Activated CD4-positive, alpha-beta T cell treated with anti-CD3 and anti-CD28 coated beads, Interleukin-2, amount 10 ng/mL, durations not matched to agents 7 days and 5 days (primary cell): ENCODE data around the gene SPACA5. TPM values are rescaled to one million over a fixed set of nuclear protein-coding genes. Genes with fewer than 3 reads are reported as not detected.
"Not testable (repeated sequence)": the region's sequence is repeated elsewhere in the genome, so short reads cannot be mapped to it uniquely, and the experiment has no call there.

ENCODE experiments used
- CTCF ChIA-PET: fragments of 350-600 bp; sonication (Branson Sonifier 250); formaldehyde crosslinking; loops from one replicate; lab custom pipeline; 2021; ENCODE audit warnings: antibody characterized with exemption; lab: Charles Lee
- POLR2A ChIA-PET: fragments of 350-600 bp; sonication (Branson Sonifier 250); formaldehyde crosslinking; loops from one replicate; lab custom pipeline; 2021; ENCODE audit warnings: antibody characterized with exemption; lab: Charles Lee
- DNase-seq: peaks from one replicate; pipeline ENCODE4 v3.0.0-alpha.2; 2020
- H3K27ac Mint-ChIP-seq: one replicate; pipeline ENCODE4 v1.8.0; 2021; ENCODE audit warnings: mild to moderate bottlenecking, moderate library complexity, mixed read lengths
- H3K27me3 Mint-ChIP-seq: one replicate; pipeline ENCODE4 v1.8.0; 2021; ENCODE audit warnings: mixed read lengths
- H3K36me3 Mint-ChIP-seq: one replicate; pipeline ENCODE4 v1.8.0; 2021; ENCODE audit warnings: low read depth, mixed read lengths
- H3K4me1 Mint-ChIP-seq: one replicate; pipeline ENCODE4 v1.8.0; 2021; ENCODE audit warnings: mixed read lengths
- H3K4me3 Mint-ChIP-seq: one replicate; pipeline ENCODE4 v1.8.0; 2021; ENCODE audit warnings: mild to moderate bottlenecking, moderate library complexity, mixed read lengths
- H3K9me3 Mint-ChIP-seq: one replicate; pipeline ENCODE4 v1.8.0; 2021; ENCODE audit warnings: mixed read lengths
- total RNA-seq, 2 experiments: library from RNA; stranded (reverse); gene quantifications; one replicate each; pipeline ENCODE4 v1.2.3, GENCODE V29; 2021

The SPACA5 gene
- total RNA-seq = under 1 TPM; 0.32 to 0.40 TPM

GRCh38 chrX:48006688-48007087, at the start of gene SPACA5:
Gene SPACA5, plus strand, starts transcription at chrX:48006988. Its CDS starts 815 bp downstream, at chrX:48007803.
- CTCF ChIA-PET, H3K27me3 Mint-ChIP-seq, H3K9me3 Mint-ChIP-seq: not testable (repeated sequence)

DNA sequence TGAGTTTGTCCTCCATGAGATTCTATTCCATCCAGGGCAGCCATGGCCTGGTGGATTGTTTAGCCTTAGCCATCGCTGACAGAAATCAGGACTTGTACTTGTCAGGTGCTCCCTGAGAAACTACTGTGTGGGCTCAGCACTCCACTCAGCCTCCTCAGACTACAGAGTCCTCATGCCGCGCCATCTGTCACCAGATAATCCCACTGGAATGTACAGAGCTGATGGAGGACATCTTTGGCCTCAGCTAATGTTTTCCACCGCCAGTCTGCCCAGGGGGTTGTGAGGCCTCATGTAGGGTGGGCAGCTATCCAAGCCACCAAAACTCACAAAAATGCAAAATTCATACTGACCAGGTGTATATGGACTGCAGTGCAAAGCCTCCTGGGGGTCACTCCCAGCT, 48.6 kb upstream of the SPACA5 start:
- POLR2A ChIA-PET, H3K27ac Mint-ChIP-seq, H3K4me3 Mint-ChIP-seq, CTCF ChIA-PET, DNase-seq, H3K9me3 Mint-ChIP-seq, H3K4me1 Mint-ChIP-seq, H3K27me3 Mint-ChIP-seq, H3K36me3 Mint-ChIP-seq: not testable (repeated sequence)

More at GRCh38 chrX:48006688-48007087, at the start of gene SPACA5:
- H3K4me3 Mint-ChIP-seq, POLR2A ChIA-PET, DNase-seq, H3K27ac Mint-ChIP-seq: not testable (repeated sequence)
- Mint-ChIP-seq H3K4me1 (peaks cover 14% of the 10 kb centered on the region), H3K36me3 (peaks cover 14% of the 10 kb centered on the region)

- no peaks in the 10 kb centered on the region for H3K27me3 Mint-ChIP-seq
- no peak overlapping the region for H3K4me3 Mint-ChIP-seq
- DNase-seq = peak; percentile 19
- no peaks in the 10 kb centered on the region for H3K9me3 Mint-ChIP-seq
- no peak overlapping the region for H3K27ac Mint-ChIP-seq
- no peaks in the 10 kb centered on the region for H3K4me1 Mint-ChIP-seq
- ChIA-PET POLR2A (no interaction called here), CTCF (no interaction called here)
- H3K36me3 Mint-ChIP-seq = no peaks in the 10 kb centered on the region
These were observed 47.9 kb upstream of the SPACA5 start for GRCh38 chrX:47958761-47959342.

DNA sequence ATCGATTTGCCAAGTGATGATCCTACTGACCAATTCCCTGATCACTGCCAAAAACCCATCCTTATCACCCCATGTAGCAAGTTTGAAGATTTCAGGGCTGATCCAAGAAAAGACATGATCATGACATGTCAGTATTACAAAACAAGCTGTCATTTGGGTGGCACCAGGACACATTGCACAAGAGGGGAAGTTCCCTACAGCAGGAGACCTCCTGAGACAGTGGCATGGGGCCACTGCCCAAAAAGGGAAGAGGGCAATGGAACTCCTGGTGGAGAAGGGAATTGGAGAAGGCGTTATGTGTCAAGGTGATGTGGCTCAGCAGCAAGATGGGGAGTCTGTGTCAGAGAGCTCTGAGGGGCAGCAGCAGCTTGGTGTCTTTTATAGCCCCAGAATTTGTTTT, 46.4 kb upstream of the SPACA5 start:
- no peaks in the 10 kb centered on the region for H3K36me3 Mint-ChIP-seq
- H3K4me1 Mint-ChIP-seq = no peaks in the 10 kb centered on the region
- POLR2A ChIA-PET = no interaction called here
- peaks cover 7% of the 10 kb centered on the region for H3K9me3 Mint-ChIP-seq
- CTCF ChIA-PET = no interaction called here
- no peak for DNase-seq
- H3K27ac Mint-ChIP-seq = no peak overlapping the region
- H3K27me3 Mint-ChIP-seq = no peaks in the 10 kb centered on the region
- no peak overlapping the region for H3K4me3 Mint-ChIP-seq

GRCh38 chrX:47961830-47962229, 45.0 kb upstream of the SPACA5 start:
- H3K4me3 Mint-ChIP-seq, CTCF ChIA-PET: not testable (repeated sequence)

DNA sequence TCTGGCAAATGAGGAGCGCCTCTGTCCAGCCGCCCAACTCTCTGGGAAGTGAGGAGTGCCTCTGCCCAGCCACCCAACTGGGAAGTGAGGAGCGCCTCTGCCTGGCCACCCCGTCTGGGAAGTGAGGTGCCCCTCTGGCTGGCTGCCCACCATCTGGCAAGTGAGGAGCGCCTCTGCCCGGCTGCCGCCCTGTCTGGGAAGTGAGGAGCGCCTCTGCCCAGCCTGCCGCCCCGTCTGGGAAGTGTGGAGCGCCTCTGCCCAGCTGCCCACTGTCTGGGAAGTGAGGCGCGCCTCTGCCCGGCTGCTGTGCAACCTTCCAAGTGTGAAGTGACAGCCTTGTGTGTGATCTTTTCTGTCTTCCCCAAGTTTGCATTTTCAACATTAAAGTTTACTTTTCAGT, 41.3 kb upstream of the SPACA5 start:
- H3K27ac Mint-ChIP-seq, H3K4me1 Mint-ChIP-seq, POLR2A ChIA-PET, H3K36me3 Mint-ChIP-seq, H3K4me3 Mint-ChIP-seq, DNase-seq, H3K27me3 Mint-ChIP-seq, CTCF ChIA-PET: not testable (repeated sequence)
- H3K9me3 Mint-ChIP-seq = peaks cover 20% of the 10 kb centered on the region

More at GRCh38 chrX:47961830-47962229, 45.0 kb upstream of the SPACA5 start:
- H3K36me3 Mint-ChIP-seq, H3K4me1 Mint-ChIP-seq, H3K27me3 Mint-ChIP-seq, POLR2A ChIA-PET, H3K9me3 Mint-ChIP-seq, H3K27ac Mint-ChIP-seq, DNase-seq: not testable (repeated sequence)

DNA sequence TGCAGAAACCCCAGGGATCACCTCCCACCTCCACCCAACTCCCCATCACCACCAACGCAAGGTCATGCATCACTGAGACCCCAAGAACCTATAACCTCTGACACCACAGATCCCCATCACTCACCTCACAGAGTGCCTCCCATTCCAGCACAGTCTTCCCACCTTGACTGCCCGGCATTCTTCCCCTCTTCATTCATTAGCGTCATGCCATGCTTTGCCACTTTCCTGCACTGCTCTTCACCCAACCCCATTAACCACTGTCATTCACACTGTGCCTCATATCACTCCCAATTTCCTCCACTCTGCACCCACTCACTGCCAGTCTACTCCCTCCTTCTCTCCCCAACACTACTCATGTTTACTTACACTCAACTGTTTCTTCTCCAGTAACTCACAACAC, 33.6 kb upstream of the SPACA5 start:
- POLR2A ChIA-PET = no interaction called here
- H3K4me1 Mint-ChIP-seq = no peaks in the 10 kb centered on the region
- CTCF ChIA-PET = no interaction called here
- H3K27me3 Mint-ChIP-seq = no peaks in the 10 kb centered on the region
- peaks cover 54% of the 10 kb centered on the region for H3K9me3 Mint-ChIP-seq
- H3K36me3 Mint-ChIP-seq = peaks cover 48% of the 10 kb centered on the region
- no peak overlapping the region for H3K4me3 Mint-ChIP-seq
- H3K27ac Mint-ChIP-seq = no peak overlapping the region
- no peak for DNase-seq

- H3K36me3 Mint-ChIP-seq = peaks cover 76% of the 10 kb centered on the region
- CTCF ChIA-PET = no interaction called here
- H3K27me3 Mint-ChIP-seq = no peaks in the 10 kb centered on the region
- H3K27ac Mint-ChIP-seq = no peak overlapping the region
- peaks cover 52% of the 10 kb centered on the region for H3K9me3 Mint-ChIP-seq
- no peaks in the 10 kb centered on the region for H3K4me1 Mint-ChIP-seq
- no peak for DNase-seq
- no peak overlapping the region for H3K4me3 Mint-ChIP-seq
- POLR2A ChIA-PET = no interaction called here
These were observed 30.3 kb upstream of the SPACA5 start for GRCh38 chrX:47976254-47977151.

GRCh38 chrX:47991263-47992094, 15.3 kb upstream of the SPACA5 start:
- Mint-ChIP-seq H3K9me3 (peaks cover 44% of the 10 kb centered on the region), H3K36me3 (peaks cover 88% of the 10 kb centered on the region)
- POLR2A ChIA-PET = no interaction called here

DNA sequence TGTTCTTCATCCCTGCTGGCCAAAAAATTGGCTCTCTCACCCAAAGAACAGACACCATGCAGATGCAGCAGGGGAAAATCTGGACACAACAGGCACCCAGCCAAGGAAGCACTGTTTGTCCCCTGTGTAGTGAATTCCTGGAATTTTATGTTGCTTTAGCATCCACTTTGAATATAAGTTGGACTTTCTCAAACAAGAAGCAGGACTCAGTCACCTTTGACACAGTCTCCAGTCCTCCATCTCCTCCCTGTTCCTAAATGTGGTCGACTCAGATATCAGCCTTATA, 14.8 kb upstream of the SPACA5 start:
- Mint-ChIP-seq H3K4me3 (no peak overlapping the region), H3K36me3 (peaks cover 88% of the 10 kb centered on the region), H3K9me3 (peaks cover 42% of the 10 kb centered on the region), H3K27me3 (no peaks in the 10 kb centered on the region), H3K4me1 (peaks cover 21% of the 10 kb centered on the region), H3K27ac (peak overlapping the region; percentile 4)
- CTCF ChIA-PET = interaction anchor here (0.6 kb wide), 1 partner anchor 538 kb away, joined by 4 read pairs; no protein-coding TSS in a partner anchor
- POLR2A ChIA-PET = no interaction called here
- DNase-seq = no peak

More at GRCh38 chrX:47991263-47992094, 15.3 kb upstream of the SPACA5 start:
- peak overlapping the region; percentile 15 for H3K27ac Mint-ChIP-seq
- H3K4me1 Mint-ChIP-seq = peaks cover 21% of the 10 kb centered on the region
- DNase-seq = no peak
- H3K4me3 Mint-ChIP-seq = no peak overlapping the region
- no peaks in the 10 kb centered on the region for H3K27me3 Mint-ChIP-seq
- CTCF ChIA-PET = no interaction called here

GRCh38 chrX:47992669-47993068, 14.1 kb upstream of the SPACA5 start:
- peaks cover 21% of the 10 kb centered on the region for H3K4me1 Mint-ChIP-seq

GRCh38 chrX:48001260-48001659, 5.5 kb upstream of the SPACA5 start:
- no peak overlapping the region for H3K4me3 Mint-ChIP-seq
- ChIA-PET CTCF (no interaction called here), POLR2A (no interaction called here)
- H3K9me3 Mint-ChIP-seq = peaks cover 5% of the 10 kb centered on the region
- H3K27ac Mint-ChIP-seq = peak overlapping the region; percentile 9
- peaks cover 26% of the 10 kb centered on the region for H3K4me1 Mint-ChIP-seq
- DNase-seq = no peak
- H3K36me3 Mint-ChIP-seq = peaks cover 54% of the 10 kb centered on the region
- no peaks in the 10 kb centered on the region for H3K27me3 Mint-ChIP-seq

More at GRCh38 chrX:47992669-47993068, 14.1 kb upstream of the SPACA5 start:
- H3K9me3 Mint-ChIP-seq = peaks cover 39% of the 10 kb centered on the region
- no peak overlapping the region for H3K4me3 Mint-ChIP-seq
- ChIA-PET CTCF (interaction anchor here (0.6 kb wide), 1 partner anchor 538 kb away, joined by 4 read pairs; no protein-coding TSS in a partner anchor), POLR2A (no interaction called here)
- H3K27me3 Mint-ChIP-seq = no peaks in the 10 kb centered on the region
- H3K27ac Mint-ChIP-seq = peak overlapping the region; percentile 4
- peaks cover 87% of the 10 kb centered on the region for H3K36me3 Mint-ChIP-seq
- no peak for DNase-seq

DNA sequence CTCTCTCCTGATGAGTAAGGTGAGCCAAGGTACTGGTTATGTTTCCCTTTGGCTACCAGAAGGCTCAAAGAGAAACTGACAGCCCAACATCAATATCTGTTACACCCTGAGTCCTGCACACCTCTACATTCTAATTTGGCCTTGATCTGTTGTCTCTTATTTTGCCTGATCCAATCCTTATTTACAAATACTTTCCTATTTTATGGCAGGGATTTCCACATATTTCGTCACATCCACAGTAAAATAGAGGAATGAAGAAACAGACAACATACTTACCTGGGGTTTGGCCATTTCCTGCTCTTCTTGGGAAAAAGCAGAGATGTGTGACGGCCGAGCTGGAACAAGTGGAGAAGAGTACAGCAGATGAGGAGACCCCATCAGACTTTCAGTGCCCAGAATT, 4.5 kb upstream of the SPACA5 start:
- peak overlapping the region; percentile 77 for H3K27ac Mint-ChIP-seq
- no peak for DNase-seq
- POLR2A ChIA-PET = no interaction called here
- H3K9me3 Mint-ChIP-seq = peaks cover 3% of the 10 kb centered on the region
- H3K36me3 Mint-ChIP-seq = peaks cover 44% of the 10 kb centered on the region
- CTCF ChIA-PET = no interaction called here
- H3K4me1 Mint-ChIP-seq = peaks cover 26% of the 10 kb centered on the region
- H3K4me3 Mint-ChIP-seq = peak overlapping the region; percentile 60
- H3K27me3 Mint-ChIP-seq = no peaks in the 10 kb centered on the region
